Brain pericyte (primary cell): ENCODE data around the gene SLC6A4.
"Not testable (repeated sequence)": the region's sequence is repeated elsewhere in the genome, so short reads cannot be mapped to it uniquely, and the experiment has no call there.

Source experiments
- DNase-seq: peaks from one replicate; pipeline ENCODE4 v3.0.0-alpha.2; 2012; ENCODE audit warnings: low read depth, low spot score

SLC6A4 gene

GRCh38 chr17:30173649-30174048 is 61.8 kb downstream of the SLC6A4 start:
- DNase-seq, result no peak

- no peak for DNase-seq
Observed at GRCh38 chr17:30172560-30172959, 62.9 kb downstream of the SLC6A4 start.

- DNase-seq, result no peak
Observed at GRCh38 chr17:30170415-30170987, 65.0 kb downstream of the SLC6A4 start.

DNA sequence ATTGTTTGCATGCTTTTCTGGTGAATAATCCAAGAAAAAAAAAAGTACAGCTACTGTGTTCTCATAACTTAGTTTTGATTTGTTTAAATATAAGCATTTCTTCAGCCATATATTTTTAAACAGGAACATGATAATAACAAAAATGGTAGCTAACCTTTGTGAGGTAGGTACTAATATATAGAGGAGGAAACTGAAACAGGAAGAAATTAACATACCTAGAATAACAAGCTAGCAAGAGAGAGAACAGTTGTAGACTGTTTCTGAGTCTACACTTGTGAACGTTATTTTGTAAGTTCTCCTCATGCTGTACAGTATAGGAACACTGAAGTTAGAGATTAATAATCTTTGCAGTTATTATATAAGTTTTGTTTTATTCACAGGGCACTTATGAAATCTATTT is 69.5 kb downstream of the SLC6A4 start:
- DNase-seq, result no peak

GRCh38 chr17:30165147-30165546 is 70.3 kb downstream of the SLC6A4 start:
- DNase-seq, result no peak

DNA sequence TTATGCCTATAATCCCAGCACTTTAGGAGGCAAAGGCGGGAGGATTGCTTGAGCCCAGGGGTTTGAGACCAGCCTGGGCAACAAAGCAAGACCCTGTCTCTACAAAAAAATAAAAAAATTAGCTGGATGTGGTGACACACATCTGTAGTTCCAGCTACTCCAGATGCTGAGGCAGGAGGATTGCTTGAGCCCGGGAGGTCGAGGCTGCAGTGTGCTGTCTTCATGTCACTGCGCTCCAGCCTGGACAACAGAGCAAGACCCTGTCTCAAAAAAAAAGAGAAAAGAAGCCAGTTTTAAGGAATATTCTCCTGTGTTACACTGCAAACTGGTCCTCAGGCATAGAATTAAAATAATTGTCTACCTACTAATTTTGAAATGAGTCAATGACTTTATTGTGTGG is 71.0 kb downstream of the SLC6A4 start:
- no peak for DNase-seq

GRCh38 chr17:30161601-30162000 is 73.9 kb downstream of the SLC6A4 start:
- DNase-seq, result no peak

- DNase-seq, result no peak
Observed at GRCh38 chr17:30160419-30161172, 74.9 kb downstream of the SLC6A4 start.

DNA sequence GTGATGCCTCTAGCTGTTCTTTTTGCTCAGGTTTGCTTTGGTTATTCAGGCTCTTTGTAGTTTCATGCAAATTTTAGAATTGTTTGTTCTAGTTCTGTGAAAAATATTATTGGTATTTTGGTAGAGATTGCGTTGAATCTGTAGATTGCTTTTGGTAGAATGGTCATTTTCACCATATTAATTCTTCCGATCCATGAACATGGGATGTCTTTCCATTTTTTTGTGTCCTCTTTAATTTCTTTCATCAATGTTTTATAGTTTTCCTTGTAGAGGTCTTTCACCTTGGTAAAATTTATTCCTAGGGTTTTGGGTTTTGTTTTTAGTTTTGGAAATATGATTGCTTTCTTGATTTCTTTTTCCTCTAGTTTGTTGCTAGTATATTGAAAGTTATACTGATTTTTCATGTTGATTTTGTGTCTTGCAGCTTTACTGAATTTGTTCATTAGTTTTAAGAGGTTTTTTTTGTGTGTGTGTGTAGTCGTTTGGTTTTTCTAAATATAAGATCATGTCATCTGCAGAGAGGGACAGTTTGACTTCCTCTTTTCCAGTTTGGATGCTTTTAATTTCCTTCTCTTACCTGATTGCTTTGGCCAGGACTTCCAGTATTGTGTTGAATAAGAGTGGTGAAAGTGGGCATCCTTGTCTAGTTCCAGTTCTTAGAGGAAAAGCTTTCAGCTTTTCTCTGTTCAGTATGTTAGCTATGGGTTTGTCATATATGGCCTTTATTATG is 76.4 kb downstream of the SLC6A4 start:
- DNase-seq, result no peak

- DNase-seq, result no peak
Observed at GRCh38 chr17:30155389-30155788, 80.1 kb downstream of the SLC6A4 start.

DNA sequence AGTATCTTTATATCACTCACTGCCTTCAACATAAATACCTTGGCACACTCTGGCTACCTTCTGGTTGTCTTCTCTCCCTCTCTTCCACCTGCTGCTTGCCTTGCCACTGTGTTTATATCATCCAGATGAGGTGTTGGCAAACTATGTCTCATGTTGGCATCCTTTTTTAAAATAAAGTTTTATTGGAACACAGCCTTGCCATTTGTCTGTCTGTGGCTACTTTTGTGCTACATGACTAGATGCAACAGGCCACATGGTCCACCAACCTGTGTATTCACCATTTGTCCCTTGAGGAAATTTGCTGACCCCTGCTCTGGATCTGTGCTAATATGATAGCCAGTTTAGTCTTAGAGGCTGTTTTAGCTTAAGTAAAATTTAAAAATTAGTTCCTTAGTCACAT is 82.0 kb downstream of the SLC6A4 start:
- no peak for DNase-seq

DNA sequence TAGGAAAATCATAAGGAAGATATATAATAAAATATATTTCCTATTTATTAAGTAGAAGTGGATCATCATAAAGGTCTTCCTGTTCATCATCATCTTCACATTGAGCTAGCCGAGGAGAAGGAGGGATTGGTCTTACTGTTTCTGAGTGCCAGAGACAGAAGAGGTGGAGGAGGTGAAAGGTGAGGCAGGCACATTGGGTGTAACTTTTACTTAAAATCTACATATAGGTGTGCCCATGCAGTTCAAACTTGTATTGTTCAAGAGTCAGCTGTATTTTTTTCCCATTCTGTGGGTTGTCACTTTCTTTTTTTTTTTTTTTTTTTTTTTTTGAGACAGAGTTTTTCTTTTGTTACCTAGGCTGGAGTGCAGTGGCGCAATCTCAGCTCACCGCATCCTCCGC is 84.0 kb downstream of the SLC6A4 start:
- no peak for DNase-seq

DNA sequence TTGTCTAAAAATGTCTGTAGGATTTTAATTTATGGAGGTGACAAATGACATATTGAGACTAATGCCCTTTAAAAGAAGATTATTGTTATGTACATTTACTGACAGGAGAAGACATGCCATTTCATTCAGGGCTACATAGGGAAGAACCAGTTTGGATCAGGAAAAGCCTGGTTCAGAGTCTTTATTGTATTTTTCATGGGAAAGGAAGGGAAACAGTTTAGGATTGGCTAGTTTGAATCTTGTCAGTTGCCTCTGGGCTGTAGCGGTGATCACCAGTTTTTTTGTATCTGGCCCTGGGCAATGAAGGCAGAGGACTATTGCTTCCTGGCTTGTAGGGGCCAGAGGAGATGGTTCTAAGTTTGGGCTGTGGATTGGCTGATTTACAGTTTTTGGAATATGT is 87.1 kb downstream of the SLC6A4 start:
- no peak for DNase-seq

DNA sequence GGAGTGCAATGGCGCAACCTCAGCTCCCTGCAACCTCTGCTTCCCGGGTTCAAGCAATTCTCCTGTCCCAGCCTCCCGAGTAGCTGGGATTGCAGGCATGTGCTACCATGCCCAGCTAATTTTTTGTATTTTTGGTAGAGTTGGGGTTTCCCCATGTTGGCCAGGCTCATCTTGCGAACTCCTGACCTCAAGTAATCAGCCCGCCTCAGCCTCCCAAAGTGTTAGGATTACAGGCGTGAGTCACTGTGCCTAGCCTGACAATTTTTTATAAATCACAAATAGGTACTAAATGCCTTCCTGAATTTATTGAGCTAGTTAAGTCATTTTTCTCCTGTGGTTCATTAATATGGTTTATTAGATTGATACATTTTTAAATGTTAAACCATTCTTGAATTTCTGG is 87.6 kb downstream of the SLC6A4 start:
- DNase-seq, result not testable (repeated sequence)
